T-cell (primary cell): ENCODE results near the gene FOXRED2. TPM values are rescaled to one million over a fixed set of nuclear protein-coding genes. Genes with fewer than 3 reads are reported as not detected.
"Not testable (repeated sequence)": the region's sequence is repeated elsewhere in the genome, so short reads cannot be mapped to it uniquely, and the experiment has no call there.

Source experiments
- ATAC-seq, 4 experiments: fragments of 200-7000 bp in 3 of 4; fragments of 150-1000 bp in 1 of 4; cut with Tn5 transposase; replicated peaks in 1 of 4; 1 replicate in 3 of 4; 2 replicates in 1 of 4; pipeline ENCODE4 v1.10.0; 2021; ENCODE audit warnings: moderate library complexity in 3 of 4, mild to moderate bottlenecking in 2 of 4, moderate number of reproducible peaks in 1 of 4
- CTCF ChIA-PET, 2 donors: fragments of 300-600 bp; sonication (Branson Sonifier 250); formaldehyde crosslinking; loops; one replicate each; lab custom pipeline; 2022; ENCODE audit warnings: antibody characterized with exemption in 2 of 2; lab: Charles Lee
- POLR2A ChIA-PET, 2 donors: fragments of 300-600 bp; sonication (Branson Sonifier 250); formaldehyde crosslinking; loops; one replicate each; lab custom pipeline; 2022; ENCODE audit warnings: antibody characterized with exemption in 2 of 2; lab: Charles Lee
- DNase-seq, 35 experiments: peaks; one replicate each; pipeline versions ENCODE4 v3.0.0 to v3.0.0-alpha.2; 2013 to 2023
- H3K27ac ChIP-seq: one replicate; pipeline ENCODE4 v1.5.1; 2013; ENCODE audit warnings: low read length
- H3K27me3 ChIP-seq, 2 experiments: replicated peaks in 1 of 2; 1 replicate in 1 of 2; 2 replicates in 1 of 2; pipeline versions ENCODE4 v1.6.1 to v1.7.0; 2013; ENCODE audit warnings: low read length in 1 of 2, mixed read lengths in 1 of 2; ENCODE audit not compliant: control insufficient read depth in 2 of 2, insufficient read depth in 2 of 2; ENCODE audit errors: extremely low read depth in 1 of 2
- H3K36me3 ChIP-seq, 2 donors: 1 replicate in 1 of 2; 2 replicates in 1 of 2; pipeline versions ENCODE4 v1.6.1 to v1.7.0; 2013; ENCODE audit warnings: low read length in 1 of 2; ENCODE audit not compliant: control insufficient read depth in 2 of 2, insufficient read depth in 1 of 2; ENCODE audit errors: extremely low read depth in 1 of 2
- H3K4me1 ChIP-seq, 2 experiments: 1 replicate in 1 of 2; 2 replicates in 1 of 2; pipeline versions ENCODE4 v1.6.1 to v1.7.0; 2013; ENCODE audit warnings: low read length in 2 of 2, mixed read lengths in 1 of 2; ENCODE audit not compliant: insufficient read depth in 2 of 2, control insufficient read depth in 1 of 2; ENCODE audit errors: extremely low read depth in 1 of 2
- H3K4me3 ChIP-seq, 2 donors: 1 replicate in 1 of 2; 2 replicates in 1 of 2; pipeline versions ENCODE4 v1.5.1 to v1.7.0; 2013; ENCODE audit warnings: mild to moderate bottlenecking in 2 of 2, low read length in 1 of 2, moderate library complexity in 1 of 2; ENCODE audit not compliant: control insufficient read depth in 1 of 2; ENCODE audit errors: extremely low read depth in 1 of 2
- H3K9me3 ChIP-seq: 2 replicates; pipeline ENCODE4 v1.7.0; 2013
- H3K27ac Mint-ChIP-seq, 2 donors: one replicate each; pipeline ENCODE4 v1.8.0; 2020 to 2021; ENCODE audit warnings: mild to moderate bottlenecking in 2 of 2, mixed read lengths in 2 of 2
- H3K27me3 Mint-ChIP-seq, 2 donors: one replicate each; pipeline ENCODE4 v1.8.0; 2021 to 2022; ENCODE audit warnings: mixed read lengths in 2 of 2
- H3K36me3 Mint-ChIP-seq: one replicate; pipeline ENCODE4 v1.8.0; 2021; ENCODE audit warnings: mixed read lengths
- H3K4me1 Mint-ChIP-seq, 3 donors: one replicate each; pipeline ENCODE4 v1.8.0; 2020 to 2022; ENCODE audit warnings: mixed read lengths in 3 of 3, mild to moderate bottlenecking in 1 of 3
- H3K4me3 Mint-ChIP-seq, 3 donors: one replicate each; pipeline ENCODE4 v1.8.0; 2020 to 2022; ENCODE audit warnings: mild to moderate bottlenecking in 3 of 3, mixed read lengths in 3 of 3, moderate library complexity in 3 of 3
- H3K9me3 Mint-ChIP-seq, 3 donors: one replicate each; pipeline ENCODE4 v1.8.0; 2020 to 2022; ENCODE audit warnings: mixed read lengths in 3 of 3
- WGBS: methylation state at CpG from one replicate; pipeline ENCODE4 v1.1.5; 2013; ENCODE audit warnings: missing lambda C conversion rate; ENCODE audit not compliant: insufficient coverage; 5-methylcytosine and 5-hydroxymethylcytosine counted together
- total RNA-seq, 35 experiments: library from RNA in 6 of 35; stranded (reverse) in 6 of 35; fragments of 120-200 nt in 1 of 35; gene quantifications; one replicate each; pipeline versions ENCODE4 v1.2.1 to v1.2.4 and lab custom pipeline; 2013 to 2026

The FOXRED2 gene
- total RNA-seq, 5 donors from 2014 or later (not counting 1 experiment from before 2014, with no cell fraction given) = 1.7 to 5.0 (median 3.2) TPM

GRCh38 chr22:36522662-36523061 lies 15.8 kb upstream of the FOXRED2 start:
- Mint-ChIP-seq H3K27ac (no peak overlapping the region), H3K4me3 (no peak overlapping the region), H3K36me3 (peaks cover 66% of the 10 kb centered on the region), H3K27me3 (no peaks in the 10 kb centered on the region), H3K4me1 (peaks cover 8 to 13% (median 11%) of the 10 kb centered on the region in 3 donors), H3K9me3 (no peaks in the 10 kb centered on the region)
- H3K36me3 ChIP-seq = peaks cover 35 to 96% of the 10 kb centered on the region in 2 donors
- POLR2A ChIA-PET = no interaction called here
- 97% methylated on average over 4 of the region's 6 CpGs for WGBS
- ATAC-seq (no peak), DNase-seq (no peak)
- H3K4me3 ChIP-seq = no peak overlapping the region
- H3K27me3 ChIP-seq = no peaks in the 10 kb centered on the region
- no peak overlapping the region for H3K27ac ChIP-seq
- CTCF ChIA-PET = interaction anchor here (0.5 to 0.6 kb wide), 2 partner anchors 15 to 1285 kb away, joined by 3 read pairs; partner anchors contain the start of gene GCAT (in 1 of the 2)
- no peaks in the 10 kb centered on the region for H3K9me3 ChIP-seq
- peaks cover 0 to 4% of the 10 kb centered on the region in 2 experiments for H3K4me1 ChIP-seq

DNA sequence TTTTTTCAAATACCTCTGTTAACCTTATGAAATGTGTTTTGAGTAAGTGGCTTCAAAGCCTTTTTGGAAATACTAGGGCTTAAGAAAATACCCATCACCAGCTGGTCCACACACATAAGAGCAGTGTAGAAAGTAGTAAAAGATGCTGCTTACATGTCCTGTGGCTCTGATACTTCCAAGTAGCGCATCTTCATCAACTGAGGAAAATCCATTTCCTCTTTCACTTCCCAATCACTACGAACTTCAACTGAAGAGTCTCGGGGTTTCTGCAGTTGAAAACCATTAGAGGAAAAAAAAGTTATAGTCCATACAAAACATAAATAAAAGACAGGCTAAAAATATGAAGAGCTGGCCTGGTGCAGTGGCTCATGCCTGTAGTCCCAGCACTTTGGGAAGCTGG lies 13.6 kb upstream of the FOXRED2 start:
- WGBS = no CpG with 5 or more reads among the region's 3 CpGs
- CTCF ChIA-PET = no interaction called here
- Histone ChIP-seq H3K36me3 (peaks cover 48 to 99% of the 10 kb centered on the region in 2 donors), H3K27ac (no peak overlapping the region), H3K4me3 (no peak overlapping the region), H3K4me1 (no peaks in the 10 kb centered on the region), H3K9me3 (no peaks in the 10 kb centered on the region), H3K27me3 (no peaks in the 10 kb centered on the region)
- H3K36me3 Mint-ChIP-seq = peaks cover 68% of the 10 kb centered on the region
- H3K9me3 Mint-ChIP-seq = no peaks in the 10 kb centered on the region
- no peak overlapping the region for H3K27ac Mint-ChIP-seq
- no peaks in the 10 kb centered on the region for H3K4me1 Mint-ChIP-seq
- no peaks in the 10 kb centered on the region for H3K27me3 Mint-ChIP-seq
- DNase-seq (no peak), ATAC-seq (no peak)
- POLR2A ChIA-PET = interaction anchor here in 1 of 2 donors (0.7 to 1.3 kb wide), 2 partner anchors 9 to 165 kb away, joined by 3 to 5 read pairs; no protein-coding TSS in a partner anchor
- no peak overlapping the region for H3K4me3 Mint-ChIP-seq

DNA sequence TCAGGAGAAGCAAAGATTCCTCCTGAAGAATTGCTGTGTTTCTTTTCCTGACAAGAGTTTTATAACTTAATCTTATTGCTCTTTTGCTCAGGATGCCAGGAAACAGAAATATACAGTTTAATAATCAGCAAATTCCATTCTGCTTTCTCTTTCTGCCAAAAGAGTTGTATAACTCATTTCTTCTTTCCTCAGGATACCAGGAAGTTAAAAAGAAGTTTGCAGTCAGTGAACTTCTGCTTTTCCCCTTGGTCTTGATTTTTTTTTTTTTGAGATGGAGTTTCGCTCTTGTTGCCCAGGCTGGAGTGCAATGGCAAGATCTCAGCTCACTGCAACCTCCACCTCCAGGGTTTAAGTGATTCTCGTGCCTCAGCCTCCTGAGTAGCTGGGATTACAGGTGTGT lies 13.1 kb upstream of the FOXRED2 start:
- H3K4me1 ChIP-seq, ATAC-seq, H3K4me3 ChIP-seq, DNase-seq, H3K4me3 Mint-ChIP-seq, H3K9me3 ChIP-seq, H3K27me3 Mint-ChIP-seq, CTCF ChIA-PET, POLR2A ChIA-PET, H3K27ac Mint-ChIP-seq, H3K27me3 ChIP-seq, H3K27ac ChIP-seq, H3K9me3 Mint-ChIP-seq, H3K4me1 Mint-ChIP-seq: not testable (repeated sequence)
- WGBS = no CpG with 5 or more reads among the region's 2 CpGs
- peaks cover 68% of the 10 kb centered on the region for H3K36me3 Mint-ChIP-seq
- peaks cover 50 to 98% of the 10 kb centered on the region in 2 donors for H3K36me3 ChIP-seq

DNA sequence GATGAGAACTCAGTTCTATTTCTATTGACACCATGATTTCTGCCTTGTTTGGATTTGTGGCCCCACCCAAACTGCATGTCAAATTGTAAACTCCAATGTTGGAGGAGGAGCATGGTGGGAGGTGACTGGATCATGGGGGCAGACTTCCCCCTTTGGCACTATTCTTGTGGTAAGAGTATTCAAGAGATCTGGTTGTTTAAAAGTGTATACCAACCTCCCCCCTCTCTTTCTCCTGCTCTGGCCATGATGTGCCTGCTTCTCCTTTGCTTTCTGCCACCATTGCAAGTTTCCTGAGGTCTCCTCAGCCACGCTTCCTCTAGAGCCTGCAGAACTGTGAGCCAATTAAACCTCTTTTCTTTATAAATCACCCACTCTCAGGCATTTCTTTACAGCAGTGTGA lies 7.9 kb upstream of the FOXRED2 start:
- H3K4me3 Mint-ChIP-seq = no peak overlapping the region
- no peak overlapping the region for H3K27ac ChIP-seq
- H3K9me3 ChIP-seq = no peaks in the 10 kb centered on the region
- H3K4me1 ChIP-seq = no peaks in the 10 kb centered on the region
- ATAC-seq (no peak), DNase-seq (no peak)
- H3K27ac Mint-ChIP-seq = no peak overlapping the region
- no peaks in the 10 kb centered on the region for H3K27me3 Mint-ChIP-seq
- WGBS = 100% methylated on average over 1 of the region's 1 CpG
- no peaks in the 10 kb centered on the region for H3K27me3 ChIP-seq
- CTCF ChIA-PET = no interaction called here
- H3K9me3 Mint-ChIP-seq = no peaks in the 10 kb centered on the region
- peaks cover 2 to 8% (median 4%) of the 10 kb centered on the region in 3 donors for H3K4me1 Mint-ChIP-seq
- no peak overlapping the region for H3K4me3 ChIP-seq
- H3K36me3 Mint-ChIP-seq = peaks cover 70% of the 10 kb centered on the region
- POLR2A ChIA-PET = no interaction called here
- peaks cover 36 to 88% of the 10 kb centered on the region in 2 donors for H3K36me3 ChIP-seq

DNA sequence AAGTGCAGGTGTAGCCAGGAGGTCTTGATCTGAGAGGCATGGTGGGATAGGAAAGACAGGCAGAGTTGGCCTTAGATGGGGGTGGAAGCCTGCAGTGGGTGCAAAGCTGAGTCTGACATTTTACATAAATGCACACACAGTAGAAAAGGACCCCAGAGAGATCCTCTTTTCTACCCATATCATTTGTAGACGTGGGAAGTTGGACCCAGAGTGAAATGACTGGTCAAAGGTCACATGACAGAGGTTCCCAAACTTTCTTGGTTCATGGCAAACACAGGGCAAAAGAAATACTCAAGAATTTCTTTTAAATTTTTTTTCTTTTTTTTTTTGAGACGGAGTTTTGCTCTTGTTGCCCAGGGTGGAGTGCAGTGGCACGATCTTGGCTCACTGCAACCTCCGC lies 6.2 kb upstream of the FOXRED2 start:
- H3K27me3 ChIP-seq = no peaks in the 10 kb centered on the region
- H3K4me3 Mint-ChIP-seq = no peak overlapping the region
- H3K27ac Mint-ChIP-seq = no peak overlapping the region
- no peaks in the 10 kb centered on the region for H3K27me3 Mint-ChIP-seq
- H3K4me1 Mint-ChIP-seq = peaks cover 2 to 8% (median 4%) of the 10 kb centered on the region in 3 donors
- no peaks in the 10 kb centered on the region for H3K9me3 Mint-ChIP-seq
- WGBS = no CpG with 5 or more reads among the region's 4 CpGs
- no peaks in the 10 kb centered on the region for H3K4me1 ChIP-seq
- ChIA-PET POLR2A (no interaction called here), CTCF (no interaction called here)
- peaks cover 61% of the 10 kb centered on the region for H3K36me3 Mint-ChIP-seq
- no peak overlapping the region for H3K27ac ChIP-seq
- DNase-seq (no peak), ATAC-seq (no peak)
- H3K4me3 ChIP-seq = no peak overlapping the region
- H3K36me3 ChIP-seq = peaks cover 30 to 70% of the 10 kb centered on the region in 2 donors
- no peaks in the 10 kb centered on the region for H3K9me3 ChIP-seq

DNA sequence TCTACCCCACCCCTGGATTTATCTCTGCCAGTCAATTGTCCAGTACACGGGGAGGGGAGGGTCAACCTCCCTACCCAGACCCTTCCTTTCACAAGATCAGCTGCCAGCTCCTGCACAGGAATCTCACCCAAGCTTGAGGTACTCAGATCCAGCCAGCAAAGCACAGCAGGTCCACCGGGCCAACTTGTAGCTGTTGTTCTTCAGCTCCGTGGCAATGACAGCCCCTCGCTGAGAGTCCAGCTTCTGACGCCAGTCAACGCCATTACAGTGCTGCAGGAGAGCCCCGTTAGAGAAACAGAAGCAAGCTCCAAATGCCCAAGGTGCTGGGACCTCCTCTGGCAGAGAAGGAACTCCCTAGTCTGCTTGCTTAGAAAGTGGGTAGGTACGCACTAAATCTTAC lies 5.5 kb upstream of the FOXRED2 start:
- H3K27ac Mint-ChIP-seq = peak overlapping the region in 1 of 2 donors; percentile 24
- ATAC-seq = no peak
- Histone ChIP-seq H3K4me1 (peaks cover 2 to 3% of the 10 kb centered on the region in 2 experiments), H3K27ac (no peak overlapping the region), H3K27me3 (no peaks in the 10 kb centered on the region), H3K9me3 (no peaks in the 10 kb centered on the region), H3K4me3 (no peak overlapping the region), H3K36me3 (peaks cover 25 to 65% of the 10 kb centered on the region in 2 donors)
- H3K9me3 Mint-ChIP-seq = no peaks in the 10 kb centered on the region
- H3K27me3 Mint-ChIP-seq = no peaks in the 10 kb centered on the region
- POLR2A ChIA-PET = no interaction called here
- no peak for DNase-seq
- no peak overlapping the region for H3K4me3 Mint-ChIP-seq
- H3K36me3 Mint-ChIP-seq = peaks cover 60% of the 10 kb centered on the region
- CTCF ChIA-PET = interaction anchor here in 1 of 2 donors (0.6 kb wide), 1 partner anchor 1161 kb away, joined by 4 read pairs; no protein-coding TSS in a partner anchor
- WGBS = 97% methylated on average over 8 of the region's 8 CpGs
- H3K4me1 Mint-ChIP-seq = peaks cover 6 to 12% (median 7%) of the 10 kb centered on the region in 3 donors
